GM12801 (cell line): ENCODE data around the gene NAV3.

Experiments used
- TF ChIP-seq, protein P1 (sequence below): IDR thresholded peaks from one replicate; pipeline ENCODE4 v1.5.1; 2011; ENCODE audit warnings: control low read depth; ENCODE audit not compliant: insufficient read length; ENCODE audit errors: extremely low read depth

NAV3 gene

DNA sequence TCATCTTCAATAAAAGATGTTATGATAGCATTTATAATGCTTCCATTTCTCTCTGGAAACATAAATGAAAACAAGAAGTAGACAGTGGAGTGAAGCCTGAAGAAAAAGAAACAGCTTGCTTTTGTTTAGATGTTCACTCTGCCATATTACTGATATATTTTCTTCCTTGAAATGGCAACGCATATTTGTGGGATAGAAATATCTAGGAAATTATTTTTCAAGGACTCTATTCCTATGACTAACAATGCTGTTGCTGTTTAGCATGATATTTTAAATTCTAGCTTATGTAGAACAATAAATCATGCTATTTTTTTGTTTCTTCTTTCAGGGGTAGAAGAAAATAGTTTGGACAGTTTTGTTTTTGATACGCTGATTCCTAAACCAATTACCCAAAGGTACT, 359.0 kb downstream of the NAV3 start:
- TF ChIP-seq, protein P1, sequence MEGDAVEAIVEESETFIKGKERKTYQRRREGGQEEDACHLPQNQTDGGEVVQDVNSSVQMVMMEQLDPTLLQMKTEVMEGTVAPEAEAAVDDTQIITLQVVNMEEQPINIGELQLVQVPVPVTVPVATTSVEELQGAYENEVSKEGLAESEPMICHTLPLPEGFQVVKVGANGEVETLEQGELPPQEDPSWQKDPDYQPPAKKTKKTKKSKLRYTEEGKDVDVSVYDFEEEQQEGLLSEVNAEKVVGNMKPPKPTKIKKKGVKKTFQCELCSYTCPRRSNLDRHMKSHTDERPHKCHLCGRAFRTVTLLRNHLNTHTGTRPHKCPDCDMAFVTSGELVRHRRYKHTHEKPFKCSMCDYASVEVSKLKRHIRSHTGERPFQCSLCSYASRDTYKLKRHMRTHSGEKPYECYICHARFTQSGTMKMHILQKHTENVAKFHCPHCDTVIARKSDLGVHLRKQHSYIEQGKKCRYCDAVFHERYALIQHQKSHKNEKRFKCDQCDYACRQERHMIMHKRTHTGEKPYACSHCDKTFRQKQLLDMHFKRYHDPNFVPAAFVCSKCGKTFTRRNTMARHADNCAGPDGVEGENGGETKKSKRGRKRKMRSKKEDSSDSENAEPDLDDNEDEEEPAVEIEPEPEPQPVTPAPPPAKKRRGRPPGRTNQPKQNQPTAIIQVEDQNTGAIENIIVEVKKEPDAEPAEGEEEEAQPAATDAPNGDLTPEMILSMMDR = no peak

GRCh38 chr12:78191611-78192010, 360.9 kb downstream of the NAV3 start:
- TF ChIP-seq, protein P1 = no peak

GRCh38 chr12:78192979-78193378, 362.3 kb downstream of the NAV3 start:
- TF ChIP-seq, protein P1 = no peak

- TF ChIP-seq, protein P1 = no peak
Observed at GRCh38 chr12:78194448-78194847, 363.8 kb downstream of the NAV3 start.

DNA sequence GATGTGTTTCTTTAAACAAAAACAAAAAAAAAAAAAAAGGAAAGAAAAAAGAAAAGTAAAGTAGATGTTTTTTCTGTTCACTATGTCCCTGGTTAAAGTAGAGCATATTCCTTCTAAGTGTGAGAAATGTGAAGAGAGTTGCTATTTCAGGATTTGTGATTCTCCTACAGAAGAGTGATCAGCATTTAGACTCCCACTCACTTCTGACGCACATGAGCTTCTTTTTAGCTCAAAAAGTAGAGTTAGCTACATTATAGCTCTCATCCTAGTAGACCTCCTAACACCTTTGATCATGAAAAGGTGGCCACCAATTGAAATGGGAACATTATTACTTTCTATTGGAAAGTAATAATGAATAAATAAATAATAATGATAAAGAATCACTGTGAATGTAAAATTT, 368.2 kb downstream of the NAV3 start:
- TF ChIP-seq, protein P1 = no peak

DNA sequence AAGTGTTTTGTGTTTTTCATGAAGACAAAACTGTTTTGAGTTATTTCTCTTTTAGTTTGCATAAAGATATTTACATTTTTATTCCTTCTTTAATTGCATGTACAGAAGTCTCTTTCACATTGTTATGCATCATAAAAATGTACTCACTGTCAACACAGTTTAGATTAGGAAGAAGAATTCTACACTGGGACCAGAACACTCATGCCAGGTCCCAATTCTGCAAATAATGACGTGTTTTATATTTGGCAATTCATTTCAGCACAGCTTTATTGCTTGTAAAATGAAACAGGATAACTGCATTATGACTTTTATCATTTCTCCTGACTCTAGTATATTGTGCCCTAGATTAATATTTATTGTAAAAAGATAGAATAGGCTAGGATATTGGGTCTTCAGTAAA, 369.2 kb downstream of the NAV3 start:
- TF ChIP-seq, protein P1 = no peak

GRCh38 chr12:78204926-78205325, 374.2 kb downstream of the NAV3 start:
- TF ChIP-seq, protein P1 = no peak

GRCh38 chr12:78208092-78208491, 377.4 kb downstream of the NAV3 start:
- TF ChIP-seq, protein P1 = no peak
